Posterior vena cava (tissue), 2 donors: Measurements from ENCODE around the gene FAS. TPM values are rescaled to one million over a fixed set of nuclear protein-coding genes. Genes with fewer than 3 reads are reported as not detected.

Source experiments
- microRNA-seq, 2 donors: library from miRNA; unstranded; fragments of <30 nt; microRNA quantifications; one replicate each; pipeline ENCODE4 v1.2.0, GENCODE V29; 2020 to 2021; ENCODE audit warnings: borderline microRNAs expressed in 2 of 2
- total RNA-seq, 2 donors: library from RNA; stranded (reverse); fragmentation: NEBNext Ultra II Directional; extraction: Animal tissue kit (Norgen Biotek cat#: 25700); gene quantifications; one replicate each; pipeline ENCODE4 v1.2.1, GENCODE V29; 2021
- donor health status: DM: yes; HTN: yes; CAD: no.
- donor health status: DM: yes; HTN: yes; CAD: no.

FAS gene
- total RNA-seq, 2 donors from 2014 or later, result 30.7 to 40.7 TPM

Small RNAs within 50 kb of the gene (microRNA-seq; reads per million reads assigned to microRNA genes)
- 0 reads per million in 2 donors for gene MIR4679-1
- 0 reads per million in 2 donors for gene MIR4679-2

Other genes starting within 250 kb of the FAS start
- gene LIPN, start 230.8 kb upstream of the FAS start, total RNA-seq, result under 1 TPM in 1 of 2 donors, not detected in 1; 0.32 TPM
- gene LIPM, start 188.1 kb upstream of the FAS start, total RNA-seq, result not detected
- gene ANKRD22, start 139.0 kb upstream of the FAS start, total RNA-seq, result under 1 TPM; 0.28 to 0.33 TPM
- gene STAMBPL1, start 110.6 kb upstream of the FAS start, total RNA-seq, result 1 to 10 TPM; 4.4 to 6.0 TPM
- 1,000 to 10,000 TPM; 4,350 to 6,560 TPM for gene ACTA2, start 38.0 kb upstream of the FAS start, total RNA-seq
- 1 to 10 TPM in 1 of 2 donors, under 1 TPM in 1; 0.93 to 2.3 TPM for gene CH25H, start 216.5 kb downstream of the FAS start, total RNA-seq